Right lobe of liver (tissue), 4 donors: ENCODE data around the gene ETNPPL.

Experiments
- POLR2A ChIP-seq: fragments of 450-650 bp; IDR thresholded peaks from one replicate; pipeline ENCODE4 v1.6.1; 2017; ENCODE audit warnings: antibody characterized with exemption, mild to moderate bottlenecking
- TF ChIP-seq, protein P1 (sequence below), 4 donors: fragments of 200-600 bp in 3 of 4; fragments of 450-650 bp in 1 of 4; IDR thresholded peaks; one replicate each; pipeline versions ENCODE4 v1.5.1 to v1.8.0; 2016 to 2022; ENCODE audit warnings: antibody characterized with exemption in 4 of 4, mild to moderate bottlenecking in 2 of 4
- donor health status: DM: no; HTN: no; CAD: no.
- donor health status: DM: no; HTN: no; CAD: no.
- donor health status: DM: no; HTN: yes; CAD: no.

DNA sequence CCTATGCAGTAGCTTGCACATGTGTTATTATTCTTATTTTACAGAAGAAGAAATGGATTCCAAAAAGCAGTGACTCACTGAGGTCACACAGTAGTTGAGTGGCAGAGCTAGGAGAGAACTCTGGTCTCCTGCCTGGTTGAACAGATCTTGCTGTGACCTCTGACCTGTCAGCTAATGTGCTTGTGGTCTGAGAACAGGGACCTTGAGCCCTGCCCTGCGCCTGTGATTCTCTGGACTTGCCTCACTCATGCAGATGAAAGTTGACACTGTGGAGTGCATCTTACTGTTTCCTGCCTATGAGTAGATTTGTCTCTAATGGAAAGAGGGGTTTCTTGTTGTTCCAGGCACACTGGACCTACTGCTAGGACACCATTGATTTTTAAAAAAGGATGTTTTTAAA is 32.3 kb downstream of the ETNPPL start:
- TF ChIP-seq, protein P1, sequence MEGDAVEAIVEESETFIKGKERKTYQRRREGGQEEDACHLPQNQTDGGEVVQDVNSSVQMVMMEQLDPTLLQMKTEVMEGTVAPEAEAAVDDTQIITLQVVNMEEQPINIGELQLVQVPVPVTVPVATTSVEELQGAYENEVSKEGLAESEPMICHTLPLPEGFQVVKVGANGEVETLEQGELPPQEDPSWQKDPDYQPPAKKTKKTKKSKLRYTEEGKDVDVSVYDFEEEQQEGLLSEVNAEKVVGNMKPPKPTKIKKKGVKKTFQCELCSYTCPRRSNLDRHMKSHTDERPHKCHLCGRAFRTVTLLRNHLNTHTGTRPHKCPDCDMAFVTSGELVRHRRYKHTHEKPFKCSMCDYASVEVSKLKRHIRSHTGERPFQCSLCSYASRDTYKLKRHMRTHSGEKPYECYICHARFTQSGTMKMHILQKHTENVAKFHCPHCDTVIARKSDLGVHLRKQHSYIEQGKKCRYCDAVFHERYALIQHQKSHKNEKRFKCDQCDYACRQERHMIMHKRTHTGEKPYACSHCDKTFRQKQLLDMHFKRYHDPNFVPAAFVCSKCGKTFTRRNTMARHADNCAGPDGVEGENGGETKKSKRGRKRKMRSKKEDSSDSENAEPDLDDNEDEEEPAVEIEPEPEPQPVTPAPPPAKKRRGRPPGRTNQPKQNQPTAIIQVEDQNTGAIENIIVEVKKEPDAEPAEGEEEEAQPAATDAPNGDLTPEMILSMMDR (IDR thresholded peaks at IDR 0.05): no peak
- no peak for TF ChIP-seq POLR2A
